Suprapubic skin (tissue), 4 donors: ENCODE measurements around the gene CTSD. TPM values are rescaled to one million over a fixed set of nuclear protein-coding genes. Genes with fewer than 3 reads are reported as not detected.

Source experiments
- DNase-seq, 2 donors: peaks; one replicate each; pipeline ENCODE4 v3.0.0-alpha.2; 2019; ENCODE audit warnings: low spot score in 2 of 2
- H3K27ac ChIP-seq: fragments of 200-600 bp; sonication (generic); one replicate; pipeline ENCODE4 v1.5.1; 2019
- H3K27me3 ChIP-seq: fragments of 200-600 bp; sonication (generic); one replicate; pipeline ENCODE4 v1.5.1; 2019
- H3K36me3 ChIP-seq: fragments of 200-600 bp; sonication (generic); one replicate; pipeline ENCODE4 v1.5.1; 2019
- H3K4me1 ChIP-seq: fragments of 200-600 bp; sonication (generic); one replicate; pipeline ENCODE4 v1.5.1; 2019
- H3K4me3 ChIP-seq: fragments of 200-600 bp; sonication (generic); one replicate; pipeline ENCODE4 v1.5.1; 2019; ENCODE audit warnings: mild to moderate bottlenecking
- H3K9me3 ChIP-seq: fragments of 200-600 bp; sonication (generic); one replicate; pipeline ENCODE4 v1.5.1; 2019
- CTCF ChIP-seq, 2 donors: fragments of 200-600 bp in 1 of 2; fragments of 450-650 bp in 1 of 2; sonication (generic) in 1 of 2; IDR thresholded peaks; one replicate each; pipeline ENCODE4 v1.5.1; 2016 to 2019; ENCODE audit warnings: antibody characterized with exemption in 2 of 2, mild to moderate bottlenecking in 1 of 2, moderate library complexity in 1 of 2
- EP300 ChIP-seq: sonication (generic); formaldehyde crosslinking; IDR thresholded peaks from one replicate; pipeline ENCODE4 v1.6.1; 2017; ENCODE audit warnings: antibody characterized with exemption
- POLR2A ChIP-seq, 2 donors: fragments of 450-650 bp; IDR thresholded peaks; one replicate each; pipeline ENCODE4 v1.6.1; 2017; ENCODE audit warnings: antibody characterized with exemption in 2 of 2, mild to moderate bottlenecking in 2 of 2, moderate library complexity in 2 of 2
- POLR2AphosphoS5 ChIP-seq, 3 donors: sonication (generic); formaldehyde crosslinking; IDR thresholded peaks; one replicate each; pipeline ENCODE4 v1.6.1; 2017; ENCODE audit warnings: antibody characterized with exemption in 3 of 3
- WGBS: methylation state at CpG from one replicate; pipeline ENCODE4 v1.1.5; 2018; 5-methylcytosine and 5-hydroxymethylcytosine counted together
- total RNA-seq, 4 donors: library from RNA; depleted of rRNA; stranded (reverse); fragments of >200 nt; gene quantifications; one replicate each; pipeline ENCODE4 v1.1.0, GENCODE V29; 2016

CTSD gene
- total RNA-seq, 4 donors from 2014 or later, result 319 to 596 (median 469) TPM

GRCh38 chr11:1768141-1768469 is 4.4 kb upstream of the CTSD start:
- DNase-seq, result peak in 1 of 2 donors; percentile 53
- Histone ChIP-seq H3K4me3 (no peak overlapping the region), H3K4me1 (peaks cover 48% of the 10 kb centered on the region), H3K9me3 (no peaks in the 10 kb centered on the region), H3K27ac (no peak overlapping the region), H3K36me3 (no peaks in the 10 kb centered on the region), H3K27me3 (no peaks in the 10 kb centered on the region)
- 88% methylated on average over 7 of the region's 7 CpGs for WGBS
- TF ChIP-seq EP300, result no peak
- TF ChIP-seq CTCF (IDR thresholded peaks at IDR 0.05), result no peak

- WGBS, result 89% methylated on average over 7 of the region's 19 CpGs
- no peaks in the 10 kb centered on the region for H3K36me3 ChIP-seq
- no peak overlapping the region for H3K4me3 ChIP-seq
- H3K27ac ChIP-seq, result no peak overlapping the region
- H3K4me1 ChIP-seq, result peaks cover 48% of the 10 kb centered on the region
- no peaks in the 10 kb centered on the region for H3K9me3 ChIP-seq
- H3K27me3 ChIP-seq, result no peaks in the 10 kb centered on the region
- peak in 1 of 2 donors; percentile 62 for DNase-seq
- no peak for TF ChIP-seq POLR2AphosphoS5 (IDR thresholded peaks at IDR 0.05)
- no peak for TF ChIP-seq CTCF (IDR thresholded peaks at IDR 0.05)
- no peak for TF ChIP-seq POLR2A (IDR thresholded peaks at IDR 0.05)
- no peak for TF ChIP-seq EP300
These were observed 3.8 kb upstream of the CTSD start for GRCh38 chr11:1767399-1768140.

- TF ChIP-seq CTCF (IDR thresholded peaks at IDR 0.05) (no peak), POLR2A (IDR thresholded peaks at IDR 0.05) (no peak), EP300 (no peak), POLR2AphosphoS5 (IDR thresholded peaks at IDR 0.05) (no peak)
- H3K27me3 ChIP-seq, result no peaks in the 10 kb centered on the region
- no peaks in the 10 kb centered on the region for H3K9me3 ChIP-seq
- peaks cover 48% of the 10 kb centered on the region for H3K4me1 ChIP-seq
- H3K27ac ChIP-seq, result no peak overlapping the region
- peak in 1 of 2 donors; percentile 57 for DNase-seq
- H3K4me3 ChIP-seq, result no peak overlapping the region
- H3K36me3 ChIP-seq, result no peaks in the 10 kb centered on the region
- 93% methylated on average over 15 of the region's 22 CpGs for WGBS
These were observed 3.1 kb upstream of the CTSD start for GRCh38 chr11:1766719-1767398.

- Histone ChIP-seq H3K9me3 (no peaks in the 10 kb centered on the region), H3K4me3 (no peak overlapping the region), H3K27me3 (no peaks in the 10 kb centered on the region), H3K4me1 (peaks cover 48% of the 10 kb centered on the region), H3K27ac (no peak overlapping the region), H3K36me3 (peaks cover 4% of the 10 kb centered on the region)
- whole genome bisulfite sequencing, result 94% methylated on average over 24 of the region's 28 CpGs
- TF ChIP-seq EP300, result no peak
- no peak for TF ChIP-seq CTCF (IDR thresholded peaks at IDR 0.05)
- no peak for TF ChIP-seq POLR2A (IDR thresholded peaks at IDR 0.05)
- no peak for TF ChIP-seq POLR2AphosphoS5 (IDR thresholded peaks at IDR 0.05)
- peak in 1 of 2 donors; percentile 61 for DNase-seq
These were observed 2.4 kb upstream of the CTSD start for GRCh38 chr11:1765871-1766718.
